ENCODE data around the gene CLEC19A.

The CLEC19A gene

GRCh38 chr16:19328364-19328763 is 42.8 kb downstream of the CLEC19A start:
- no peak for DNase-seq (ENCODE audit: low spot score)

- DNase-seq (ENCODE audit: low spot score), result no peak
Measured at GRCh38 chr16:19329932-19330331, 44.4 kb downstream of the CLEC19A start.

GRCh38 chr16:19330841-19331397 is 45.4 kb downstream of the CLEC19A start:
- DNase-seq (ENCODE audit: low spot score), result no peak

- no peak for DNase-seq (ENCODE audit: low spot score)
Measured at GRCh38 chr16:19331794-19332193, 46.3 kb downstream of the CLEC19A start.

GRCh38 chr16:19338335-19338734 is 52.8 kb downstream of the CLEC19A start:
- DNase-seq (ENCODE audit: low spot score), result peak; percentile 76

GRCh38 chr16:19344224-19344801 is 58.8 kb downstream of the CLEC19A start:
- DNase-seq (ENCODE audit: low spot score), result no peak

GRCh38 chr16:19344980-19345379 is 59.4 kb downstream of the CLEC19A start:
- DNase-seq (ENCODE audit: low spot score), result no peak

- no peak for DNase-seq (ENCODE audit: low spot score)
Measured at GRCh38 chr16:19346335-19346922, 60.9 kb downstream of the CLEC19A start.

GRCh38 chr16:19348125-19348524 is 62.6 kb downstream of the CLEC19A start:
- no peak for DNase-seq (ENCODE audit: low spot score)

- DNase-seq (ENCODE audit: low spot score), result peak; percentile 97
Measured at GRCh38 chr16:19348578-19349315, 63.2 kb downstream of the CLEC19A start.

GRCh38 chr16:19354371-19354770 is 68.8 kb downstream of the CLEC19A start:
- DNase-seq (ENCODE audit: low spot score), result peak; percentile 73

- DNase-seq (ENCODE audit: low spot score), result no peak
Measured at GRCh38 chr16:19356024-19356952, 70.8 kb downstream of the CLEC19A start.

GRCh38 chr16:19359556-19359955 is 74.0 kb downstream of the CLEC19A start:
- DNase-seq (ENCODE audit: low spot score), result no peak

All from SK-N-DZ (cell line).